HUES64 (cell line): ENCODE measurements around the gene NAV3.

Experiments used
- H3K27ac ChIP-seq: 2 replicates; pipeline ENCODE4 v1.7.0; 2013; ENCODE audit warnings: low read depth, low read length, inconsistent platforms
- H3K27me3 ChIP-seq: 2 replicates; pipeline ENCODE4 v1.6.1; 2013; ENCODE audit warnings: mild to moderate bottlenecking, low read length; ENCODE audit not compliant: insufficient read depth
- H3K36me3 ChIP-seq: 2 replicates; pipeline ENCODE4 v1.6.1; 2013; ENCODE audit warnings: mild to moderate bottlenecking, low read length; ENCODE audit not compliant: insufficient read depth
- H3K4me1 ChIP-seq: 2 replicates; pipeline ENCODE4 v1.6.1; 2013; ENCODE audit warnings: mild to moderate bottlenecking, low read length, moderate library complexity; ENCODE audit not compliant: insufficient read depth
- H3K4me3 ChIP-seq: 2 replicates; pipeline ENCODE4 v1.5.1; 2013; ENCODE audit warnings: mild to moderate bottlenecking, low read length, moderate library complexity
- H3K9ac ChIP-seq: 2 replicates; pipeline ENCODE4 v1.6.1; 2013; ENCODE audit warnings: mild to moderate bottlenecking, low read depth, low read length
- H3K9me3 ChIP-seq: 2 replicates; pipeline ENCODE4 v1.6.1; 2013; ENCODE audit warnings: low read depth, low read length; ENCODE audit not compliant: insufficient read depth
- WGBS: fragments of 150-250, 120-280 bp; methylation state at CpG from one replicate; pipeline ENCODE4 v1.1.7; 2013; ENCODE audit warnings: missing lambda C conversion rate; 5-methylcytosine and 5-hydroxymethylcytosine counted together

NAV3 gene

GRCh38 chr12:78040111-78040510, 209.4 kb downstream of the NAV3 start:
- no peaks in the 10 kb centered on the region for H3K4me1 ChIP-seq
- no peak overlapping the region for H3K27ac ChIP-seq
- H3K9ac ChIP-seq, result no peak overlapping the region
- WGBS, result 100% methylated on average over 1 of the region's 1 CpG
- no peaks in the 10 kb centered on the region for H3K36me3 ChIP-seq
- H3K27me3 ChIP-seq, result no peaks in the 10 kb centered on the region
- H3K9me3 ChIP-seq, result 0 out of 2 replicates have a peak, but pooled peaks cover 2% of the 10 kb centered on the region
- no peak overlapping the region for H3K4me3 ChIP-seq

GRCh38 chr12:78050790-78051189, 220.1 kb downstream of the NAV3 start:
- H3K36me3 ChIP-seq, result no peaks in the 10 kb centered on the region
- no peak overlapping the region for H3K27ac ChIP-seq
- no peak overlapping the region for H3K4me3 ChIP-seq
- no peaks in the 10 kb centered on the region for H3K27me3 ChIP-seq
- H3K4me1 ChIP-seq, result no peaks in the 10 kb centered on the region
- no peak overlapping the region for H3K9ac ChIP-seq
- 0 out of 2 replicates have a peak, but pooled peaks cover 3% of the 10 kb centered on the region for H3K9me3 ChIP-seq
- 93% methylated on average over 11 of the region's 12 CpGs for WGBS

GRCh38 chr12:78055545-78055944, 224.9 kb downstream of the NAV3 start:
- no peaks in the 10 kb centered on the region for H3K4me1 ChIP-seq
- no peak overlapping the region for H3K9ac ChIP-seq
- no peaks in the 10 kb centered on the region for H3K9me3 ChIP-seq
- H3K27ac ChIP-seq, result no peak overlapping the region
- no peaks in the 10 kb centered on the region for H3K27me3 ChIP-seq
- H3K36me3 ChIP-seq, result no peaks in the 10 kb centered on the region
- H3K4me3 ChIP-seq, result no peak overlapping the region

GRCh38 chr12:78057075-78057474, 226.4 kb downstream of the NAV3 start:
- Histone ChIP-seq H3K36me3 (no peaks in the 10 kb centered on the region), H3K4me1 (no peaks in the 10 kb centered on the region), H3K9me3 (no peaks in the 10 kb centered on the region), H3K9ac (no peak overlapping the region), H3K27me3 (no peaks in the 10 kb centered on the region), H3K27ac (no peak overlapping the region), H3K4me3 (no peak overlapping the region)
- no CpG with 5 or more reads among the region's 1 CpG for WGBS

GRCh38 chr12:78060186-78060585, 229.5 kb downstream of the NAV3 start:
- H3K36me3 ChIP-seq, result no peaks in the 10 kb centered on the region; the same call in 1 of the 2 replicates
- no peaks in the 10 kb centered on the region for H3K27me3 ChIP-seq
- H3K4me1 ChIP-seq, result no peaks in the 10 kb centered on the region
- 71% methylated on average over 1 of the region's 1 CpG for WGBS
- H3K9me3 ChIP-seq, result no peaks in the 10 kb centered on the region
- H3K27ac ChIP-seq, result no peak overlapping the region
- H3K4me3 ChIP-seq, result no peak overlapping the region
- no peak overlapping the region for H3K9ac ChIP-seq

- H3K9ac ChIP-seq, result no peak overlapping the region
- H3K36me3 ChIP-seq, result no peaks in the 10 kb centered on the region; the same call in 1 of the 2 replicates
- no peak overlapping the region for H3K4me3 ChIP-seq
- H3K4me1 ChIP-seq, result no peaks in the 10 kb centered on the region
- no peaks in the 10 kb centered on the region for H3K27me3 ChIP-seq
- H3K27ac ChIP-seq, result no peak overlapping the region
- no peaks in the 10 kb centered on the region for H3K9me3 ChIP-seq
These were observed 232.1 kb downstream of the NAV3 start for GRCh38 chr12:78062786-78063185.

GRCh38 chr12:78081590-78082314, 251.1 kb downstream of the NAV3 start:
- Histone ChIP-seq H3K9me3 (no peaks in the 10 kb centered on the region), H3K9ac (no peak overlapping the region), H3K27me3 (no peaks in the 10 kb centered on the region), H3K4me3 (no peak overlapping the region), H3K36me3 (no peaks in the 10 kb centered on the region), H3K4me1 (no peaks in the 10 kb centered on the region), H3K27ac (no peak overlapping the region)
- WGBS, result 89% methylated on average over 4 of the region's 5 CpGs

GRCh38 chr12:78085542-78086182, 255.0 kb downstream of the NAV3 start:
- H3K27me3 ChIP-seq, result no peaks in the 10 kb centered on the region
- WGBS, result 88% methylated on average over 2 of the region's 4 CpGs
- no peak overlapping the region for H3K27ac ChIP-seq
- no peak overlapping the region for H3K9ac ChIP-seq
- H3K9me3 ChIP-seq, result no peaks in the 10 kb centered on the region
- no peaks in the 10 kb centered on the region for H3K4me1 ChIP-seq
- no peaks in the 10 kb centered on the region for H3K36me3 ChIP-seq
- H3K4me3 ChIP-seq, result no peak overlapping the region

GRCh38 chr12:78086553-78087362, 256.1 kb downstream of the NAV3 start:
- Histone ChIP-seq H3K27ac (no peak overlapping the region), H3K4me3 (no peak overlapping the region), H3K4me1 (no peaks in the 10 kb centered on the region), H3K9me3 (no peaks in the 10 kb centered on the region), H3K9ac (no peak overlapping the region), H3K36me3 (no peaks in the 10 kb centered on the region), H3K27me3 (no peaks in the 10 kb centered on the region)

GRCh38 chr12:78087363-78087675, 256.6 kb downstream of the NAV3 start:
- Histone ChIP-seq H3K4me1 (no peaks in the 10 kb centered on the region), H3K27ac (no peak overlapping the region), H3K4me3 (no peak overlapping the region), H3K27me3 (no peaks in the 10 kb centered on the region), H3K9me3 (no peaks in the 10 kb centered on the region), H3K9ac (no peak overlapping the region), H3K36me3 (no peaks in the 10 kb centered on the region)
- 92% methylated on average over 1 of the region's 1 CpG for WGBS

- H3K4me3 ChIP-seq, result no peak overlapping the region
These were observed 257.7 kb downstream of the NAV3 start for GRCh38 chr12:78088391-78088832.

More at GRCh38 chr12:78088391-78088832, 257.7 kb downstream of the NAV3 start:
- Histone ChIP-seq H3K9me3 (no peaks in the 10 kb centered on the region), H3K27ac (no peak overlapping the region), H3K9ac (no peak overlapping the region), H3K27me3 (no peaks in the 10 kb centered on the region), H3K4me1 (no peaks in the 10 kb centered on the region), H3K36me3 (no peaks in the 10 kb centered on the region)
- WGBS, result 92% methylated on average over 3 of the region's 3 CpGs
